Measurements from ENCODE around the gene MATN1.

DNA sequence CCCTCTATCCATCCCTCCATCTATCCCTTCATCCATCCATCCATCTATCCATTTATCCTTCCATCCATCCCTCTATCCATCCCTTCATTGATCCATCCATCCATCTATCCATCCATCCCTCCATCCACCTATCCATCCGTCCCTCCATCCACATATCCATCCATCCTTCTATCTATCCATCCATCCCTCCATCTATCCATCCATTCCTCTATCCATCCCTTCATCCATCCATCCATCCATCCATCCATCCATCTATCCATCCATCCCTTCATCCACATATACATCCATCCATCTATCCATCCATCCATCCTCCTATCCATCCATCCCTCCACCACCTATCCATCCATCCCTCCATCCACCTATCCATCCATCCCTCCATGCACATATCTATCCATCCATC, 23.6 kb downstream of the MATN1 start:
- TF ChIP-seq POLR2A (IDR thresholded peaks at IDR 0.05; ENCODE audit: low read length) (no peak), GATA1 (IDR thresholded peaks at IDR 0.05; ENCODE audit: low read depth, low read length) (no peak)
